Colonic mucosa (tissue), 4 donors: ENCODE data around the gene PWP1. TPM values are rescaled to one million over a fixed set of nuclear protein-coding genes. Genes with fewer than 3 reads are reported as not detected.

Source experiments
- DNase-seq: peaks from one replicate; pipeline ENCODE4 v3.0.0-alpha.2; 2020
- H3K27ac ChIP-seq: fragments of 200-600 bp; one replicate; pipeline ENCODE4 v1.8.0; 2021
- H3K27me3 ChIP-seq: fragments of 200-600 bp; one replicate; pipeline ENCODE4 v1.8.0; 2021
- H3K36me3 ChIP-seq: fragments of 200-600 bp; one replicate; pipeline ENCODE4 v1.8.0; 2021
- H3K4me1 ChIP-seq: fragments of 200-600 bp; one replicate; pipeline ENCODE4 v1.8.0; 2021; ENCODE audit warnings: mild to moderate bottlenecking
- H3K4me3 ChIP-seq: fragments of 200-600 bp; one replicate; pipeline ENCODE4 v1.8.0; 2021
- H3K9ac ChIP-seq, 2 donors: one replicate each; pipeline ENCODE4 v1.7.0; 2013; ENCODE audit warnings: control low read depth in 2 of 2, low read depth in 2 of 2, low read length in 2 of 2
- H3K9me3 ChIP-seq: fragments of 200-600 bp; one replicate; pipeline ENCODE4 v1.8.0; 2021
- CTCF ChIP-seq: fragments of 200-600 bp; IDR thresholded peaks from one replicate; pipeline ENCODE4 v1.8.0; 2022; ENCODE audit warnings: antibody characterized with exemption, mild to moderate bottlenecking
- intact Hi-C: fragments of 100-400 bp; cut with DNase I; formaldehyde crosslinking; loops from one replicate; pipeline ENCODE4 v1.14.1; 2022
- total RNA-seq, 2 donors: library from RNA; stranded (reverse); fragmentation: NEBNext Ultra II Directional in 1 of 2; extraction: Animal tissue kit (Norgen Biotek cat#: 25700) in 1 of 2; gene quantifications; one replicate each; pipeline ENCODE4 v1.2.1, GENCODE V29; 2021
- donor health status: healthy.
- donor health status: DM: no; HTN: no; CAD: no.
- donor health status: DM: no; HTN: no; CAD: no.

The PWP1 gene
- total RNA-seq: 10 to 100 TPM; 19.7 to 23.8 TPM

- Histone ChIP-seq H3K27me3 (no peaks in the 10 kb centered on the region), H3K4me3 (peak within 1 kb of the TSS; percentile 74), H3K4me1 (no peaks in the 10 kb centered on the region), H3K9me3 (no peaks in the 10 kb centered on the region), H3K36me3 (no peaks in the 10 kb centered on the region), H3K27ac (peak within 1 kb of the TSS; percentile 34), H3K9ac (peak within 1 kb of the TSS; percentile 95 to 98)
- intact Hi-C loops: loop anchor here (5.0 kb wide), 1 partner anchor 72 kb away; no protein-coding TSS in a partner anchor
- TF ChIP-seq CTCF: no peak
- DNase-seq: peak; percentile 95
Measured at GRCh38 chr12:107685360-107686248, at the start of gene PWP1. Gene PWP1, plus strand, starts transcription at chr12:107685799. Its CDS starts 101 bp downstream, at chr12:107685900.

DNA sequence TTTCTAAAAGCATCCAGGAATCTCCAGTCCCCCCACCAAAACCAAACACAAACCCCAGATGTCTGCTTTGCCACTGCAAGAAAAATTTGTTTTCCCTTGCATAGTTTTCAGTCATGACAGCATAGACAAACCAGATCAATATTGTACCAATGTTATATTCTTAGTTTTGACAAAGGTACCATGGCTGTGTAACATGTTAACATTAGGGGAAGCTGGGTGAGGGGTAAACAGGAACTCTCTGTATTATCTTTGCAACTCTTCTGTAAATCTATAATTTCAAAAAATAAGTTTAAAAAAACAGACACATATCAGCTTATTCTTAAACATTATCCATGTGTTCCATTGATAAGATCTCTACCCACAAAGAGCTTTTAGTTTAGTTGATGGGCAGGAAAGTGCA, 44.4 kb upstream of the PWP1 start:
- no peaks in the 10 kb centered on the region for H3K36me3 ChIP-seq
- no peak for TF ChIP-seq CTCF
- no peaks in the 10 kb centered on the region for H3K4me1 ChIP-seq
- H3K9ac ChIP-seq: no peak overlapping the region
- no peak overlapping the region for H3K4me3 ChIP-seq
- H3K9me3 ChIP-seq: no peaks in the 10 kb centered on the region
- no peak for DNase-seq
- no peak overlapping the region for H3K27ac ChIP-seq
- no peaks in the 10 kb centered on the region for H3K27me3 ChIP-seq
- intact Hi-C loops: no loop called here

- Histone ChIP-seq H3K9ac (no peak overlapping the region), H3K4me3 (no peak overlapping the region), H3K27ac (no peak overlapping the region), H3K9me3 (no peaks in the 10 kb centered on the region), H3K36me3 (no peaks in the 10 kb centered on the region), H3K4me1 (no peaks in the 10 kb centered on the region), H3K27me3 (no peaks in the 10 kb centered on the region)
- no peak for TF ChIP-seq CTCF
- intact Hi-C loops: no loop called here
- DNase-seq: no peak
Measured at GRCh38 chr12:107642240-107642639, 43.4 kb upstream of the PWP1 start.

DNA sequence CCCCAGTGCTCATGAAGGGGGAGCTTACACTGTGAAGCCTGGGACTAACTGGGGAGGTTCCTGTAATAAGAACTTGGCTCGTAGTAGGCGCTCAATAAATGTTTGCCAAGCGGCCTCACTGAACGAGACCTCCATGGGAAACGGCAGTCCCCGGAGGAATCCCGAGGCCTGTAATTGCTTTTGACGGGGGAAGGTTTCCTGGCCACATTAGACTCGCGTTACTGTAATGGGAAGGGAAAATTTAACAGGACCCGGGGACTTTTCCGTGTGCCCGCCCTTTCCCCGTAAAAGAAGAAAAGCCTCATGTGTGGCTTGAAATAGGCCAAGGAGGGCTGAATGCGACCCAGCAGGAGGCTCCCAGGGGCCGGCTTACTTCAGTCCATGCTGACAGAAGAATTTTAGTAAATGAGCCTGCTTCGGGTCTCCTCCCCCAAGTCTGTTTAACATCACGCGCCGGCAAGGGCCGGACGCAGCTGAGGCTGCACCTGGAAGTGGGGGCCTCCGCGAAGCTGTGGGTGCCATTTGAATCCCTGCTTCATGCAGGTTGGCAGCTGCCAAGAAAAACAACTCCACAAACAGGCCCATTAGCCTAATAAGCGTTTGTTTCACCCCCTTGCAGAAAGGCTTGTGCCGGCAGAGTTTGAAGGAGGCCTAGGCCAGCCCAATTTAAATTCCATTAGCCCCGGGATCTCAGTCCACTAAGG, 39.8 kb upstream of the PWP1 start:
- Histone ChIP-seq H3K27me3 (no peaks in the 10 kb centered on the region), H3K9me3 (no peaks in the 10 kb centered on the region), H3K9ac (no peak overlapping the region), H3K4me1 (no peaks in the 10 kb centered on the region), H3K27ac (no peak overlapping the region), H3K4me3 (no peak overlapping the region), H3K36me3 (no peaks in the 10 kb centered on the region)
- TF ChIP-seq CTCF: no peak
- intact Hi-C loops: no loop called here
- DNase-seq: no peak

- no peak for TF ChIP-seq CTCF
- Histone ChIP-seq H3K9me3 (no peaks in the 10 kb centered on the region), H3K27me3 (no peaks in the 10 kb centered on the region), H3K9ac (no peak overlapping the region), H3K27ac (no peak overlapping the region), H3K4me3 (no peak overlapping the region), H3K36me3 (no peaks in the 10 kb centered on the region), H3K4me1 (no peaks in the 10 kb centered on the region)
- no peak for DNase-seq
- intact Hi-C loops: no loop called here
Measured at GRCh38 chr12:107646436-107646835, 39.2 kb upstream of the PWP1 start.
